GM10847 (cell line): Measurements from ENCODE around the gene VPS25.

Experiments
- POLR2A ChIP-seq: IDR thresholded peaks from 2 replicates; pipeline ENCODE4 v1.6.1; 2011; ENCODE audit not compliant: insufficient read length; ENCODE audit errors: extremely low read depth

The VPS25 gene

GRCh38 chr17:42773290-42774035 lies at the start of gene VPS25:
Gene VPS25 (plus strand): TSS chr17:42773449. CDS start chr17:42773476, 27 bp downstream.
- peak; percentile 86 for TF ChIP-seq POLR2A

GRCh38 chr17:42723636-42724035 lies 49.6 kb upstream of the VPS25 start:
- no peak for TF ChIP-seq POLR2A

GRCh38 chr17:42725143-42725542 lies 48.1 kb upstream of the VPS25 start:
- TF ChIP-seq POLR2A: no peak

- no peak for TF ChIP-seq POLR2A
These were observed 32.5 kb upstream of the VPS25 start for GRCh38 chr17:42740699-42741098.

- no peak for TF ChIP-seq POLR2A
These were observed 29.5 kb upstream of the VPS25 start for GRCh38 chr17:42743595-42744282.

GRCh38 chr17:42744283-42744805 lies 28.9 kb upstream of the VPS25 start:
- no peak for TF ChIP-seq POLR2A

- peak; percentile 44 for TF ChIP-seq POLR2A
These were observed 28.2 kb upstream of the VPS25 start, which contains the start of gene EZH1 for GRCh38 chr17:42744806-42745617. Gene EZH1 (minus strand): TSS chr17:42745040. CDS start chr17:42728941, 16,099 bp downstream.

- TF ChIP-seq POLR2A: no peak
These were observed 24.9 kb upstream of the VPS25 start for GRCh38 chr17:42748202-42748907.

- no peak for TF ChIP-seq POLR2A
These were observed 24.1 kb upstream of the VPS25 start for GRCh38 chr17:42748908-42749798.

GRCh38 chr17:42750739-42751344 lies 22.4 kb upstream of the VPS25 start:
- no peak for TF ChIP-seq POLR2A

- TF ChIP-seq POLR2A: no peak
These were observed 21.6 kb upstream of the VPS25 start for GRCh38 chr17:42751628-42752027.

GRCh38 chr17:42754782-42755181 lies 18.5 kb upstream of the VPS25 start:
- TF ChIP-seq POLR2A: no peak

GRCh38 chr17:42759982-42760651 lies 13.1 kb upstream of the VPS25 start:
- no peak for TF ChIP-seq POLR2A
